Epithelial cell of umbilical artery (primary cell): ENCODE measurements around the gene GORASP1. TPM values are rescaled to one million over a fixed set of nuclear protein-coding genes. Genes with fewer than 3 reads are reported as not detected.

Experiments used
- total RNA-seq: library from RNA; depleted of rRNA; stranded (reverse); fragments of >200 nt; gene quantifications from 2 replicates; pipeline ENCODE4 v1.2.3, GENCODE V29; 2014

GORASP1 gene
- total RNA-seq: 26.3 and 38.7 TPM in 2 replicates

GRCh38 chr3:39107388-39108199 is at the start of gene GORASP1, which contains the start of gene TTC21A:
GORASP1 (minus strand) TSS chr3:39107627; CDS start chr3:39107541, 86 bp downstream.
TTC21A (plus strand) TSS chr3:39107680; CDS start chr3:39107838, 158 bp downstream.

GRCh38 chr3:39051649-39052561 is 55.5 kb downstream of the GORASP1 start, which contains the start of the genes SCN11A and WDR48:
SCN11A (minus strand) TSS chr3:39051944; CDS start chr3:38950362, 101,582 bp downstream.
WDR48 (plus strand) TSS chr3:39052016; CDS start chr3:39052026, 10 bp downstream.

Other genes with a start within 250 kb of the GORASP1 start
- gene SCN11A, start 55.7 kb downstream of the GORASP1 start, total RNA-seq: under 0.01 TPM in 1 of 2 replicates, not detected in the other
- gene WDR48, start 55.6 kb downstream of the GORASP1 start, total RNA-seq: 28.3 and 50.2 TPM in 2 replicates
- gene TTC21A, start 53 bp upstream of the GORASP1 start, total RNA-seq: 2.6 and 3.2 TPM in 2 replicates
- 17.6 and 27.9 TPM in 2 replicates for gene CSRNP1, start 46.0 kb upstream of the GORASP1 start, total RNA-seq
- not detected in 2 replicates for gene XIRP1, start 85.0 kb upstream of the GORASP1 start, total RNA-seq
- gene CX3CR1, start 172.4 kb upstream of the GORASP1 start, total RNA-seq: not detected in 2 replicates
- not detected in 2 replicates for gene CCR8, start 222.1 kb upstream of the GORASP1 start, total RNA-seq